Esophagus squamous epithelium (tissue), 4 donors: ENCODE results near the gene STK35.

Source experiments
- POLR2A ChIP-seq, 4 donors: fragments of 450-650 bp; IDR thresholded peaks; one replicate each; pipeline ENCODE4 v1.6.1; 2017; ENCODE audit warnings: antibody characterized with exemption in 4 of 4, mild to moderate bottlenecking in 4 of 4, moderate library complexity in 3 of 4
- TF ChIP-seq, protein P1 (sequence below), 6 experiments: fragments of 450-650 bp in 4 of 6; fragments of 200-600 bp in 2 of 6; sonication (generic) in 2 of 6; IDR thresholded peaks; one replicate each; pipeline ENCODE4 v1.5.1; 2016 to 2019; ENCODE audit warnings: antibody characterized with exemption in 6 of 6, mild to moderate bottlenecking in 4 of 6, moderate library complexity in 4 of 6

DNA sequence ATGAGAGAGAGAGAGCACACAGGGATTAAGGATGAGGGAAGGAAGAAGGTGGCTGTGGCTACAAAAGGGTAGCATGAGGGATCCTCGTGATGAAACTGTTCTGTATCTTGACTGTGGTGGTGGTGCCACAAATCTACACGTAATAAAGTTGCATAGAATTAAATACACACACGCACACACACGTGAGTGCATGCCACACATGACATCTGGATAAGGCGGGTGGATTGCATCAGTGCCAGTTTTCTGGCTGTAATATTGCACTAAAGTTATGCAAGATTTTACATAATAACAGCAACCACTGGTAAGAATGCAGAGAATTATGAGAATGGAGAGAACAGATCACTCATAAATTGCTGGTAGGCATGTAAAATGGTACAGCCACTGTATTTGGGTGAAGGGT, 16.9 kb upstream of the STK35 start:
- TF ChIP-seq, protein P1, sequence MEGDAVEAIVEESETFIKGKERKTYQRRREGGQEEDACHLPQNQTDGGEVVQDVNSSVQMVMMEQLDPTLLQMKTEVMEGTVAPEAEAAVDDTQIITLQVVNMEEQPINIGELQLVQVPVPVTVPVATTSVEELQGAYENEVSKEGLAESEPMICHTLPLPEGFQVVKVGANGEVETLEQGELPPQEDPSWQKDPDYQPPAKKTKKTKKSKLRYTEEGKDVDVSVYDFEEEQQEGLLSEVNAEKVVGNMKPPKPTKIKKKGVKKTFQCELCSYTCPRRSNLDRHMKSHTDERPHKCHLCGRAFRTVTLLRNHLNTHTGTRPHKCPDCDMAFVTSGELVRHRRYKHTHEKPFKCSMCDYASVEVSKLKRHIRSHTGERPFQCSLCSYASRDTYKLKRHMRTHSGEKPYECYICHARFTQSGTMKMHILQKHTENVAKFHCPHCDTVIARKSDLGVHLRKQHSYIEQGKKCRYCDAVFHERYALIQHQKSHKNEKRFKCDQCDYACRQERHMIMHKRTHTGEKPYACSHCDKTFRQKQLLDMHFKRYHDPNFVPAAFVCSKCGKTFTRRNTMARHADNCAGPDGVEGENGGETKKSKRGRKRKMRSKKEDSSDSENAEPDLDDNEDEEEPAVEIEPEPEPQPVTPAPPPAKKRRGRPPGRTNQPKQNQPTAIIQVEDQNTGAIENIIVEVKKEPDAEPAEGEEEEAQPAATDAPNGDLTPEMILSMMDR (IDR thresholded peaks at IDR 0.05): no peak
- no peak for TF ChIP-seq POLR2A (IDR thresholded peaks at IDR 0.05)
